Smooth muscle cell (in vitro differentiated cells): ENCODE measurements around the gene MGST2. TPM values are rescaled to one million over a fixed set of nuclear protein-coding genes. Genes with fewer than 3 reads are reported as not detected.

Source experiments
- DNase-seq: peaks from one replicate; lab custom pipeline; 2025; ENCODE audit not compliant: unreplicated experiment; lab: John Stamatoyannopoulos, UW
- H2AFZ ChIP-seq: fragments of 200-600 bp; sonication (generic); 2 replicates; pipeline ENCODE4 v1.6.0; 2016; ENCODE audit warnings: antibody characterized with exemption, low read depth, mild to moderate bottlenecking
- H3F3A ChIP-seq: fragments of 200-600 bp; sonication (generic); 2 replicates; pipeline ENCODE4 v1.6.0; 2017; ENCODE audit warnings: antibody characterized with exemption, low read depth
- H3K27ac ChIP-seq: fragments of 200-600 bp; sonication (generic); 2 replicates; pipeline ENCODE4 v1.5.1; 2016; ENCODE audit warnings: low read depth, mild to moderate bottlenecking
- H3K27me3 ChIP-seq: fragments of 200-600 bp; sonication (generic); 2 replicates; pipeline ENCODE4 v1.6.1; 2016; ENCODE audit warnings: low read depth, mild to moderate bottlenecking
- H3K36me3 ChIP-seq: fragments of 200-600 bp; sonication (generic); 2 replicates; pipeline ENCODE4 v1.5.1; 2016; ENCODE audit warnings: low read depth
- H3K4me1 ChIP-seq: fragments of 200-600 bp; sonication (generic); 2 replicates; pipeline ENCODE4 v1.5.1; 2016; ENCODE audit warnings: low read depth
- H3K4me2 ChIP-seq: fragments of 200-600 bp; sonication (generic); 2 replicates; pipeline ENCODE4 v1.6.0; 2016; ENCODE audit warnings: mild to moderate bottlenecking
- H3K4me3 ChIP-seq: fragments of 200-600 bp; sonication (generic); 2 replicates; pipeline ENCODE4 v1.5.1; 2016; ENCODE audit warnings: mild to moderate bottlenecking
- H3K79me2 ChIP-seq: fragments of 200-600 bp; sonication (generic); 2 replicates; pipeline ENCODE4 v1.6.0; 2016; ENCODE audit warnings: low read depth, mild to moderate bottlenecking
- H3K9ac ChIP-seq: fragments of 200-600 bp; sonication (generic); 2 replicates; pipeline ENCODE4 v1.6.0; 2016; ENCODE audit warnings: low read depth
- H3K9me3 ChIP-seq: fragments of 200-600 bp; sonication (generic); replicated peaks from 2 replicates; pipeline ENCODE4 v1.5.1; 2016; ENCODE audit warnings: low read depth
- H4K20me1 ChIP-seq: fragments of 200-600 bp; sonication (generic); 2 replicates; pipeline ENCODE4 v1.6.0; 2016; ENCODE audit warnings: low read depth
- CTCF ChIP-seq: fragments of 200-600 bp; sonication (generic); IDR thresholded peaks from 2 replicates; pipeline ENCODE4 v1.5.1; 2017; ENCODE audit warnings: borderline replicate concordance, mild to moderate bottlenecking, antibody characterized with exemption; ENCODE audit not compliant: insufficient read depth, poor library complexity, severe bottlenecking
- WGBS: methylation state at CpG from one replicate; pipeline ENCODE4 v1.1.7; 2016; ENCODE audit warnings: low lambda C conversion rate; 5-methylcytosine and 5-hydroxymethylcytosine counted together
- polyA plus RNA-seq: library from polyadenylated mRNA; unstranded; fragments of >200 nt; fragmentation: Nextera tagmentation; extraction: Ambion mirVana; gene quantifications from 2 replicates; pipeline ENCODE4 v1.2.1, GENCODE V29; 2016
- total RNA-seq: library from RNA; depleted of rRNA; stranded (reverse); fragments of >200 nt; gene quantifications from 2 replicates; pipeline ENCODE4 v1.2.3, GENCODE V29; 2014

Gene MGST2
- total and polyA plus RNA-seq, 2 experiments from 2014 or later = 27.8 to 51.1 TPM

DNA sequence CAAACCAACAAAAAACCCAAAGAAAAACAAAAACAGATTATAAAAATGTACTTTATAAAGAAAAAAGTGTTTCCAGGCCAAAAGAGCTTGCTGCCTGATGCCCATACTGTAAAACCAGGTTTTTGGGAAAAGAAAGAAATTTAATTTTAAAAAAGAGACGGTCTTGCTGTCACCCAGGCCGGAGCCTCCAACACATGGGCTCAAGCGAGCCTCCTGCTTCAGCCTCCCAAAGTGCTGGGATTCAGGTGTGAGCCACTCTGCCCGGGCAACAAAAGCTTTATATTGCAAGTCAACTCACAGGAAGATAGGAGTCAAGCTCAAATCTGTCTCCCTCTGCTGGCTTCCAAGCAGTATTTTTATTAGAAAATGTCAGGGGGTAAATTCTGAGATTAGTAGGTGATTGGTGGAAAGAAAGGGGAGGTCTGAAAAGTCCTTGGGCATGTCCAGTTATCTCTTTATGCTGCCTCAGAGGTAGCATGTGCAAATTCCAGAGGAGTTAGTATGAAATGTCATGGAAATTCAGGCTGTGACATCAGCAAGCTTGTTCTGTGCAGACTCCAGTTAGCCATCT lies 39.4 kb downstream of the MGST2 start:
- no peak overlapping the region for H3K4me2 ChIP-seq
- WGBS = 95% methylated on average over 4 of the region's 4 CpGs
- H3F3A ChIP-seq = no peaks in the 10 kb centered on the region
- no peaks in the 10 kb centered on the region for H3K9me3 ChIP-seq
- peak; percentile 15 for TF ChIP-seq CTCF
- H3K4me1 ChIP-seq = peaks cover 5% of the 10 kb centered on the region
- DNase-seq = no peak
- H3K36me3 ChIP-seq = no peaks in the 10 kb centered on the region
- H3K4me3 ChIP-seq = no peak overlapping the region
- no peaks in the 10 kb centered on the region for H4K20me1 ChIP-seq
- no peaks in the 10 kb centered on the region for H3K79me2 ChIP-seq
- no peak overlapping the region for H2AFZ ChIP-seq
- no peak overlapping the region for H3K9ac ChIP-seq
- H3K27ac ChIP-seq = no peak overlapping the region
- no peaks in the 10 kb centered on the region for H3K27me3 ChIP-seq

DNA sequence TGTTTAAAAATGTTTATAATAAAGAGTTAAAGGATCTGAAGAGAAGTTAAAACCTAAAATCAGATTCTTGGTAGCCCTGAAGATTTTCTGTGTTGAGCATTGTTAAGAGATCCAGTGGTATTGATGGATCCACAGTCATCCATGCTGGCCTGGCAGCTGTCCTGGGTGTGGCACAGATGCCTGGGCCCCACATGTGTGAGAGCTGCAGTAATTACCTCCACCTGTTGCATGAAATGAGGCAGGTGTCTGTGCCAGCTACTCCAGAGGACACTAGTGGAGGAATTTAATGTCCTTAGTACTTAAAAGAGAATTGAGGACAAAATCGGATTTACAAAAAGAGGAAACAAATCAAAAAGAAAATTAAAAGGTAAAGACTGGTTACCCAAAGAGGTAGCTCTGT lies 44.0 kb downstream of the MGST2 start:
- no peak for TF ChIP-seq CTCF
- no peaks in the 10 kb centered on the region for H4K20me1 ChIP-seq
- peaks cover 18% of the 10 kb centered on the region for H3K4me1 ChIP-seq
- H3F3A ChIP-seq = no peaks in the 10 kb centered on the region
- H3K79me2 ChIP-seq = no peaks in the 10 kb centered on the region
- H3K9ac ChIP-seq = peak overlapping the region; percentile 77
- no peaks in the 10 kb centered on the region for H3K36me3 ChIP-seq
- H3K27ac ChIP-seq = peak overlapping the region; percentile 97
- DNase-seq = no peak
- H3K9me3 ChIP-seq = no peaks in the 10 kb centered on the region
- 95% methylated on average over 1 of the region's 1 CpG for WGBS
- peak overlapping the region; percentile 39 for H3K4me2 ChIP-seq
- no peaks in the 10 kb centered on the region for H3K27me3 ChIP-seq
- H3K4me3 ChIP-seq = no peak overlapping the region
- H2AFZ ChIP-seq = no peak overlapping the region

DNA sequence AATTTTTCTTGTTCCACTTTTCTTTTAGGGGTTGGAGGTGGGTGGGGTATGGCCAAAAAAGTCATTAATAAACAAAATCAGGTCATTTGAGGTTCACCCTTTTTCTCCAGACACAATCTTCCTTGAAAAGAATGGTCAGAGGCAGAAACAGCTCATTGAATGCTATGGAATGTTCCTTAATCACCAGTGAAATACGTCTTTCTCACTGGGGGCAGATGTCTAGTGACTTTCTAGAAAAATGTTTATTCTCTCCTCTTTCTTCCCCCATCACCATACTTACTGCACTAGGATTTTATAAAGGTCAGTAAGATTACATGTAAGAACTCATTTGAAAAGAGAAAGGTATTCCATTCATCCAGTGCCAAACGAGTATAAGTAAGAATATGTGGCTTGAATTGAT lies 44.5 kb downstream of the MGST2 start:
- Histone ChIP-seq H4K20me1 (no peaks in the 10 kb centered on the region), H3F3A (no peaks in the 10 kb centered on the region), H3K4me3 (no peak overlapping the region), H2AFZ (no peak overlapping the region), H3K4me1 (peaks cover 18% of the 10 kb centered on the region), H3K27ac (peak overlapping the region; percentile 97), H3K4me2 (peak overlapping the region; percentile 39), H3K9me3 (no peaks in the 10 kb centered on the region), H3K9ac (peak overlapping the region; percentile 77), H3K79me2 (no peaks in the 10 kb centered on the region), H3K36me3 (no peaks in the 10 kb centered on the region), H3K27me3 (no peaks in the 10 kb centered on the region)
- DNase-seq = no peak
- WGBS = 41% methylated on average over 2 of the region's 2 CpGs
- no peak for TF ChIP-seq CTCF

DNA sequence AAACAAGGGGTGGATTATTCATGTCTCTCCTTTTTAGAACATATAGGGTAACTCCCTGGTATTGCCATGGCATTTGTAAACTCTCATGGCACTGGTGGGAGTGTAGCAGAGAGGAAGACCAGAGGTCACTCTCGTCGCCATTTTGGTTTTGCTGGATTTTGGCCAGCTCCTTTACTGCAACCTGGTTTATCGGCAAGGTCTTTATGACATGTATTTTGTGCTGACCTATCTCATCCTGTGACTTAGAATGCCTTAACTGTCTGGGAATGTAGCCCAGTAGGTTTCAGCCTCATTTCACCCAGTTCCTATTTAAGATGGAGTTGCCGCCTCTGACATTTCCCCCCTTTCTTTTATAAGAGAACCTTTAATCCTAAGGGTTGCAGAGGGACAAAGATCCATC lies 45.8 kb downstream of the MGST2 start:
- no peaks in the 10 kb centered on the region for H3F3A ChIP-seq
- no peak overlapping the region for H3K4me3 ChIP-seq
- no peak overlapping the region for H2AFZ ChIP-seq
- TF ChIP-seq CTCF = no peak
- no peaks in the 10 kb centered on the region for H3K27me3 ChIP-seq
- 42% methylated on average over 4 of the region's 4 CpGs for WGBS
- peaks cover 27% of the 10 kb centered on the region for H3K4me1 ChIP-seq
- no peak for DNase-seq
- peak overlapping the region; percentile 38 for H3K4me2 ChIP-seq
- no peaks in the 10 kb centered on the region for H4K20me1 ChIP-seq
- H3K9ac ChIP-seq = peak overlapping the region; percentile 77
- no peaks in the 10 kb centered on the region for H3K36me3 ChIP-seq
- peak overlapping the region; percentile 97 for H3K27ac ChIP-seq
- H3K79me2 ChIP-seq = no peaks in the 10 kb centered on the region
- H3K9me3 ChIP-seq = no peaks in the 10 kb centered on the region
